GM23248 (cell line): ENCODE results near the gene RIMBP3C. TPM values are rescaled to one million over a fixed set of nuclear protein-coding genes. Genes with fewer than 3 reads are reported as not detected.
"Not testable (repeated sequence)": the region's sequence is repeated elsewhere in the genome, so short reads cannot be mapped to it uniquely, and the experiment has no call there.

Experiments
- DNase-seq: peaks from one replicate; pipeline ENCODE4 v3.0.0-alpha.2; 2015
- H2AFZ ChIP-seq: fragments of 200-600 bp; sonication (generic); 2 replicates; pipeline ENCODE4 v1.6.1; 2016; ENCODE audit warnings: antibody characterized with exemption
- H3F3A ChIP-seq: fragments of 200-600 bp; sonication (generic); 2 replicates; pipeline ENCODE4 v1.6.1; 2016; ENCODE audit warnings: mild to moderate bottlenecking, antibody characterized with exemption, mixed run types; ENCODE audit not compliant: insufficient read depth
- H3K27ac ChIP-seq: fragments of 200-600 bp; sonication (generic); 2 replicates; pipeline ENCODE4 v1.5.1; 2016; ENCODE audit warnings: mild to moderate bottlenecking
- H3K27me3 ChIP-seq: fragments of 200-600 bp; sonication (generic); replicated peaks from 2 replicates; pipeline ENCODE4 v1.6.1; 2016; ENCODE audit warnings: mild to moderate bottlenecking; ENCODE audit not compliant: insufficient read depth
- H3K36me3 ChIP-seq: fragments of 200-600 bp; sonication (generic); 2 replicates; pipeline ENCODE4 v1.6.1; 2016; ENCODE audit warnings: low read depth, mild to moderate bottlenecking
- H3K4me1 ChIP-seq: fragments of 200-600 bp; sonication (generic); 2 replicates; pipeline ENCODE4 v1.6.1; 2016; ENCODE audit warnings: mild to moderate bottlenecking; ENCODE audit not compliant: insufficient read depth
- H3K4me2 ChIP-seq: fragments of 200-600 bp; sonication (generic); one replicate; pipeline ENCODE4 v1.6.1; 2016; ENCODE audit warnings: mild to moderate bottlenecking; ENCODE audit not compliant: unreplicated experiment
- H3K4me3 ChIP-seq: fragments of 200-600 bp; sonication (generic); 2 replicates; pipeline ENCODE4 v1.5.1; 2016; ENCODE audit warnings: mild to moderate bottlenecking
- H3K79me2 ChIP-seq: fragments of 200-600 bp; sonication (generic); 2 replicates; pipeline ENCODE4 v1.6.1; 2016; ENCODE audit warnings: mild to moderate bottlenecking; ENCODE audit not compliant: insufficient read depth
- H3K9ac ChIP-seq: fragments of 200-600 bp; sonication (generic); 2 replicates; pipeline ENCODE4 v1.6.1; 2016; ENCODE audit warnings: mild to moderate bottlenecking
- H3K9me2 ChIP-seq: fragments of 200-600 bp; sonication (generic); 2 replicates; pipeline ENCODE4 v1.6.1; 2016; ENCODE audit warnings: mixed run types, mild to moderate bottlenecking, moderate library complexity; ENCODE audit not compliant: insufficient read depth
- H3K9me3 ChIP-seq: fragments of 200-600 bp; sonication (generic); one replicate; pipeline ENCODE4 v1.6.1; 2017; ENCODE audit warnings: low read depth
- H4K20me1 ChIP-seq: fragments of 200-600 bp; sonication (generic); 2 replicates; pipeline ENCODE4 v1.6.0; 2016; ENCODE audit not compliant: insufficient read depth
- whole genome bisulfite sequencing, 2 experiments: methylation state at CpG; one replicate each; pipeline ENCODE4 v1.1.6; 2015 to 2017; ENCODE audit warnings: low lambda C conversion rate in 2 of 2, low coverage in 1 of 2; ENCODE audit errors: missing lambda C conversion rate in 2 of 2; 5-methylcytosine and 5-hydroxymethylcytosine counted together
- in situ Hi-C: fragments of 300-500 bp; cut with MboI; formaldehyde crosslinking; loops from 2 replicates; pipeline ENCODE4 v1.15.0; 2020
- polyA plus RNA-seq: library from polyadenylated mRNA; unstranded; fragments of >200 nt; fragmentation: Nextera tagmentation; extraction: Ambion mirVana; gene quantifications from 2 replicates; pipeline ENCODE4 v1.2.1, GENCODE V29; 2016
- total RNA-seq: library from RNA; depleted of rRNA; stranded (reverse); fragments of >200 nt; shearing (Covaris generic); gene quantifications from 2 replicates; pipeline ENCODE4 v1.2.3, GENCODE V29; 2014

The RIMBP3C gene
- total and polyA plus RNA-seq, 2 experiments from 2014 or later, result 0.22 TPM; not detected in 1

DNA sequence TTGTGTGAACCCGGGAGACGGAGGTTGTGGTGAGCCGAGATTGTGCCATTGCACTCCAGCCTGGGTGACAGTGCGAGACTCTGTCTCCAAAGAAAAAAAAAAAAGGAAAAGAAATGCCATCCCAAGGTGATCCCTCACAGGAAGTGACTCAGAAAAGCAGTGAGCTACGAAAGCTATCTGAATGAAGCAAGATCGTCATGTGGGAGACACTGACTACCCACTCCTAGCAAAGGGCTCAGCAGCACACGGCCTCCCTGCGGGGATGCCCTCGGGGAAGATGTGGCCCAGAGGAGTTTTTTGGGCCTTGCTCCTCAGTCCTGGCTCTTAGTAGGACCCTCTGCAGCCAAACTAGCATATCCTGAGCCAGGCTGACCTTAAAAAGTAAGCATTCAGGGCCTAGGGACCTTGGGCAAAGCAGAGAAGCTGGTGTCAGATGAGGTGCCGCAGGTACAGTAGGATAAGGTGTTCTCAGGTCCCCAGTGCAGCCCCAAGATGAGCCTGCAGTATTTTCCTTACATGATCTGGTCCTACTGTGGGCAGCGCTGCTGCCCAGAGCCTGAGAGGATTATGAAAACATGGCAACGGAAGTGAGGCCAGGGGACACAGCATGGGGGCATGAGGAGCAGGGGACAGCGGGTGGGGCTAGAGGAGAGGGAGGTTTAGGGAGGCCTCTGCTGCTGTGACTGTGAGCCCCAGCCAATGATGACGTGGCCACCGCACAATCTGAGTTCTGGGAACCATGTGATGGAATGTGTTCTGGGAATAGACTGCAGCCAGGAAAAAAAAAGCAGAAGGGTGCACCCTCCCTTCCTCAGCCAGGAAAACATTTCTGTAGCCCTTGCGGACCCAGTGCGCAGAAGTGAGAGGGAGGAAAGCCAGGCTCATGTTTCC lies 6.6 kb downstream of the RIMBP3C start:
- H3F3A ChIP-seq, in situ Hi-C loops, H3K4me2 ChIP-seq, H3K4me1 ChIP-seq, H3K9me2 ChIP-seq, H3K9me3 ChIP-seq, H3K27me3 ChIP-seq, H2AFZ ChIP-seq, H3K36me3 ChIP-seq, H3K4me3 ChIP-seq, DNase-seq, H3K79me2 ChIP-seq, H4K20me1 ChIP-seq: not testable (repeated sequence)
- H3K9ac ChIP-seq, result peak overlapping the region; percentile 60
- WGBS, 2 experiments, result 71 to 83% methylated on average over 2 of the region's 17 CpGs
- H3K27ac ChIP-seq, result peak overlapping the region; percentile 71

DNA sequence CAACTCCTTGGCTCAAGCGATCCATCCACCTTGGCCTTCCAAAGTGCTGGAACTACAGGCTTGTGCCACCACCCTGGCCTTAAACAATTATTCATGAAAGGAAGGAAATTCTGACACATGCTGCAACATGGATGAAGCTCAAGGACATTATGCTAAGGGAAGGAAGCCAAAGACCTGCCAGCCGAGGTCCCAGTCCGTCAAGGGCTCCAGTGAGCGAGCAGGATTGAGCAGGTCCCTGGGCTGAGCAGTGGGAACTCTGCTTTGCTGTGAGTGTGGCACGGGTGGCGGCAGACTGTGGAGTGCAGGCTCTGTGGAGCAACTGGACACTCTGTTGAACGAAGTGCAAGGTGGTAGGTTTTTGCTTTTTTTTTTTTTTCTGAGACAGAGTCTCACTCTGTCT lies 11.4 kb downstream of the RIMBP3C start:
- H3F3A ChIP-seq, H3K79me2 ChIP-seq, H3K4me1 ChIP-seq, H3K9me3 ChIP-seq, in situ Hi-C loops, DNase-seq, H2AFZ ChIP-seq, H3K4me3 ChIP-seq, H3K27ac ChIP-seq, H3K36me3 ChIP-seq, H3K4me2 ChIP-seq, H3K9me2 ChIP-seq, H3K27me3 ChIP-seq, H3K9ac ChIP-seq, H4K20me1 ChIP-seq: not testable (repeated sequence)
- WGBS, 2 experiments, result no CpG with 5 or more reads among the region's 7 CpGs

DNA sequence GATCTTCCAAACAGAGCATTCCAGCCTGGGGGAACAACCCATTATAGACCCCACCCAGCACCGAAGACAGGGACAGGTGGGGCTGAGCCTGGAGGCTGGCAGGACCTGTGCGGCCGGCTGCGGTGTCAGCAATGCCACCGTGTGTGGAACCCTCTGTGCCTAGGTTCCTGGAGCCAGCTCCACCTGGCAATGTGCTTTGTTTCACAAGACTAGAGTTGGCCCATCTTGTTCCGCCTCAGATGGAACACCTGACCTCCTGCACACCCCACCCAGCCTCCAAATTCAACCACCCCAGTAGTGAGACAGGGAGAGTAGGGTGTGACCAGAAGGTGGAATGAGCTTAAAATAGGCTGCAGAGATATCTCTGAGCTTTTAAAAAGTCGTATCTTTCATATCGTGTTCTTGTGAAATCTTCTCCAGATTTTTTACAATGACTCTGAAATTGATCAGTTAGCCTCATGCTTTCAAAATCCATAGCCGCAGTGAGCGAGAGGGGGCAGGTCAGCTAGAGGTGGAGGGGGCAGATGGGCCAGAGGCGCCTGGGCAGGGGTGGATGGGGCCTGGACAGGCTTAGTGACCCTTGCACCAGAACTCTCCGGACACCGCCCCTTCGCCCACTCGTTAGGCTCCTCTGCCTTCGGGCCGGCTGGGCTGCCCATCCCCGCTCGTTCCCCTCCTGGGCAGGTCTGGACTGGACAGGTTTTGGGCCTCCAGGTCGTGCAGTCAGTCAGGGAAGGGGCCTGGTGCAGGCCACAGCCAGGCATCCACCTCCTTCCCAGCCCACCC lies 18.2 kb downstream of the RIMBP3C start:
- H3F3A ChIP-seq, H3K4me3 ChIP-seq, DNase-seq, H3K9me3 ChIP-seq, H2AFZ ChIP-seq, H3K27ac ChIP-seq, H3K4me2 ChIP-seq, H3K27me3 ChIP-seq, H4K20me1 ChIP-seq, H3K36me3 ChIP-seq, H3K79me2 ChIP-seq, in situ Hi-C loops, H3K4me1 ChIP-seq, H3K9me2 ChIP-seq, H3K9ac ChIP-seq: not testable (repeated sequence)
- no CpG with 5 or more reads among the region's 20 CpGs for WGBS, 2 experiments

GRCh38 chr22:21531525-21531924 lies 19.7 kb downstream of the RIMBP3C start:
- H3F3A ChIP-seq, H3K9me2 ChIP-seq, DNase-seq, H3K9ac ChIP-seq, H2AFZ ChIP-seq, H3K4me2 ChIP-seq, H3K27ac ChIP-seq, in situ Hi-C loops, H3K4me3 ChIP-seq, H3K4me1 ChIP-seq, H3K36me3 ChIP-seq, H3K27me3 ChIP-seq, H3K79me2 ChIP-seq, H4K20me1 ChIP-seq, H3K9me3 ChIP-seq: not testable (repeated sequence)
- WGBS, 2 experiments, result no CpG with 5 or more reads among the region's 5 CpGs

DNA sequence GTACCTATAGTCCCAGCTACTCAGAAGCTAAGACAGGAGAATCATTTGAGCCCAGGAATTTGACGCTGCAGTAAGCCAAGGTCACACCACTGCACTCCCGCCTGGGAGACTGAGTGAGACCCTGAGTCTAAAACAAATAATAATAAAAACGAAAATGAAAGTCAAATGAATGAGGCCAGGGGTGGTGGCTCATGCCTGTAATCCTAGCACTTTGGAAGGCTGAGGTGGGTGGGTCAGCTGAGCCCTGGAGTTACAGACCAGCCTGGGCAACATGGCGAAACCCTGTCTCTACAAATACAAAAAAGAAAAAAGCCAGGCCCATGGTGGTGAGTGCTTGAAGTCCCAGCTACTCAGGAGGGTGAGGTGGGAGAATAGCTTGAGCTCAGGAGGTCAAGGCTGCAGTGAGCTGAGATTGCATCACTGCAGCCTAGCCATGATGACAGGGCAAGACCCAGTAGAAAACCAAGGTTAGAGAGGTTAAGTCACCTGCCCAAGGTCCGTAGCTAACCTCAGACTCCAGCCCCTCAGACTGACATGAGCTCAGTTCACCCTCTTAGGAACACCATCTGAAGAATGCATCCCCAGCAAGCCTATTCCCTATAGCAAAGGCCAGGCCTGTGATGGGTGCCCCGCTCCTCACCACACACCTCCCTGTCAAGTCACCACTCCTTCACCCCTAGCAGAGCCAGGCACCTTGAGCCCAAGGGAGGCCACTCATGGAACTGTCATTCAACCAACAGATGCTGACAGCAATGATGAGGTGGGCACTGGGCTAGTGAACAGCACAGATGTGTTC lies 24.4 kb downstream of the RIMBP3C start:
- H3K79me2 ChIP-seq, H3K4me3 ChIP-seq, DNase-seq, H4K20me1 ChIP-seq, H3F3A ChIP-seq, H3K27ac ChIP-seq, H3K9me3 ChIP-seq, H3K27me3 ChIP-seq, H3K4me1 ChIP-seq, H3K9me2 ChIP-seq, H3K4me2 ChIP-seq, in situ Hi-C loops, H3K9ac ChIP-seq, H2AFZ ChIP-seq, H3K36me3 ChIP-seq: not testable (repeated sequence)
- no CpG with 5 or more reads among the region's 6 CpGs for WGBS, 2 experiments

DNA sequence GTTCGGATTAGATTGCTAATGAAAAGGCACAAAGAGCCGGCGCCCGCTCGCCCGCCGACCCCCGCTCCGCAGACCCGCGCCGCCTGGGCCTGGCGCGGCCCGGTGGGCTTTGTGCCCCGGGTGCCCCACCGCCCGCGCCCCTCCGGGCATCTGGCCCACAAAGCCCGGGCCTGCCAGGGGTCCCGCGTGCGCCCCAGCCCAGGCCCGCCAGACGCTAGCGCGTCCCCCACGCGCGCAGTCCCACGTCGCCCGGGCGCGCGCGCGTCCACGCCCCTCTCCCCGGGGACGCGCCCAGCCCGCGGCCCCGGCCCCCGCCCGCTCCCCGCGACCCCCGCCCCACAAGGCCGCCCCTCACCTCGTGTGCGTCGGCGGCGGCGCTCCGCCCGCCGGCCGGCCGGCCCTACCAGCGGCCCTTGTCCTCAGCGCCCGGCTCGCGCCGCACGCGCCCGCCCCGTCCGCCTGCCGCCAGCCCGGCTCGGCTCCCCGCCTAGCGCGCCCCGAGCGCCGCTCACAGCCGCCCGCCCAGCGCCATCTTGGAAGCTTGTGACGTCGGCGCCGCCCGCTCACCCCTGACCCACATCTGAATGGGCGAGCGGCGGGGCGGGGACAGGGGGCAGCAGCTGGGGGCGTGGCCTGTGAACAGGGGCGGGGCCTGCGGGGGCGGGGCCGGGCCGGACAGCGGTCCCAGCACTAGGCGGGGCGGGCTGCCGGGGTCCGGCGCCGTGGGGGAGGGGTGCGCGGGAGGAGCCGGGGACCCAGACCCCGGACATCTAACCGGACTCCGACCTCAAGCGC lies 34.1 kb downstream of the RIMBP3C start:
- H3K4me3 ChIP-seq, DNase-seq: not testable (repeated sequence)

More for the DNA sequence above, 34.1 kb downstream of the RIMBP3C start:
- H3K9me2 ChIP-seq, H2AFZ ChIP-seq, H3F3A ChIP-seq, H4K20me1 ChIP-seq, H3K27ac ChIP-seq, H3K36me3 ChIP-seq, H3K9me3 ChIP-seq, H3K4me2 ChIP-seq, H3K27me3 ChIP-seq, in situ Hi-C loops, H3K9ac ChIP-seq, H3K79me2 ChIP-seq, H3K4me1 ChIP-seq: not testable (repeated sequence)
- no CpG with 5 or more reads among the region's 115 CpGs for WGBS, 2 experiments
